Testis (tissue), 2 donors: Measurements from ENCODE around the gene THSD4.

Experiments used
- CTCF ChIP-seq, 3 experiments: fragments of 450-650 bp in 2 of 3; fragments of 200-600 bp in 1 of 3; sonication (generic) in 1 of 3; IDR thresholded peaks; one replicate each; pipeline ENCODE4 v1.5.1; 2016 to 2019; ENCODE audit warnings: antibody characterized with exemption in 3 of 3, mild to moderate bottlenecking in 2 of 3, moderate library complexity in 1 of 3
- POLR2A ChIP-seq: fragments of 450-650 bp; IDR thresholded peaks from one replicate; pipeline ENCODE4 v1.6.1; 2017; ENCODE audit warnings: antibody characterized with exemption, mild to moderate bottlenecking, moderate library complexity

- TF ChIP-seq CTCF (IDR thresholded peaks at IDR 0.05) (no peak), POLR2A (no peak)
These were observed 624.1 kb downstream of the THSD4 start for GRCh38 chr15:71739355-71739754.
